SKM-1 (cell line): ENCODE data around the gene FANCE.
"Not testable (repeated sequence)": the region's sequence is repeated elsewhere in the genome, so short reads cannot be mapped to it uniquely, and the experiment has no call there.

Source experiments
- DNase-seq: peaks from one replicate; lab custom pipeline; 2025; ENCODE audit not compliant: unreplicated experiment; lab: John Stamatoyannopoulos, UW

The FANCE gene

DNA sequence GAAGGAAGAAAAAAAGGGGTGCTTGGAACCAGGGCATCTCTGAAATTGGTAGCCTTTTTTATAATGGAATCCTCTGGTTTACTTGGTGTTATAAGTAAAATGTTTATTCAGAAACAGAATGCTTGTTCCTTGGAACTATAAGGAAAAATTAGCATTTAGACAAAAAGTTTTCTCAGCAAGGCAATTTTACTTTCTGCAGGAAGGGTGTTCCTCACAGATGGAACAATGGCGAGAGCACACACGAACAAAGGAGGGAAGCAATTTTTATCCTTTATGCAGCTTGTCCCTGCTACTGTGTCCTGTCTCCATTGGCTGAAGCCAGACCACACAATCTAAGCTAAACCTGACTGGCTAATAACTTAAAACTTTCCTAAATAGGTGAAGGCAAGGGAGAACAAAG lies 22.7 kb upstream of the FANCE start:
- no peak for DNase-seq

- no peak for DNase-seq
Measured at GRCh38 chr6:35432291-35432690, 19.8 kb upstream of the FANCE start.

GRCh38 chr6:35432702-35433101 lies 19.4 kb upstream of the FANCE start:
- DNase-seq: not testable (repeated sequence)

- DNase-seq: no peak
Measured at GRCh38 chr6:35435074-35435837, 16.9 kb upstream of the FANCE start.

GRCh38 chr6:35436071-35436857 lies 15.9 kb upstream of the FANCE start:
- no peak for DNase-seq

GRCh38 chr6:35438378-35439065 lies 13.6 kb upstream of the FANCE start:
- DNase-seq: not testable (repeated sequence)

DNA sequence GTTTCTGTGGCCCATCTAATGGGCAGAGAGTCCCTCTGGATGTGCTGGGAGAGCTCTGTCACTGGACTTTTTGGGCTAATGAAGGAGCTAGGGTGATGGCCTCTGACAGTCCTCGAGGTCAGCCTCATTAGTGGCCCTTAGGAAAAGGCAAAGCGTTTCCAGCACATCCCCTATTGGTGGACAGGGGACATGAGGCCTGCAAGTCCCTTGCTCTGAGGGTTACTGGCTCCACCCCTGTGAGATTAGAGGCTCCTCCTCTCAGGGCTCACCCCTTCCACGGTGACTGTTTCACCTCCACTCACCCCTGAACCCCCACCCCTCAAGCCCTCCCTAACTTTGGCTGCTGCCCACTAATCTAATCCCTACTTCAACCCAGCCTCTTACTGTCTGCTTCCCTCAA lies 12.8 kb upstream of the FANCE start:
- no peak for DNase-seq

GRCh38 chr6:35441205-35441604 lies 10.9 kb upstream of the FANCE start:
- DNase-seq: no peak

- no peak for DNase-seq
Measured at GRCh38 chr6:35441642-35442041, 10.5 kb upstream of the FANCE start.

DNA sequence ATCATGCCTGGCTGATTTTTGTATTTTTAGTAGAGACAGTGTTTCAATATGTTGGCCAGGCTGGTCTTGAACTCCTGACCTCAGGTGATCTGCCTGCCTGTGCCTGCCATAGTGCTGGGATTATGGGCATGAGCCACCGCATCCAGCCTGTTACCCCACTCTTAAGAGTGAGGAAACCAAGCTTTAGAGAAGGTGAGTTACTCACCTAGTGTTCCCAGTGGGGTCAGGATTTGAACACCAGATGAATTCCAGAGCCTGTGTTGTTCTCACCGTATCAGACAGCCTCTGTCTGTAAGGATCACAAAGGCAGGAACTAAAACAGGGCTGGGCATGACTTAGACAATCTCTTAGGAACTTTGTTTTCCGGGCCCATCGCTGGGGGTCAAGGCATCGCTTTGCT lies 9.4 kb upstream of the FANCE start:
- DNase-seq: no peak

GRCh38 chr6:35443341-35444030 lies 8.7 kb upstream of the FANCE start:
- no peak for DNase-seq

GRCh38 chr6:35445691-35446090 lies 6.4 kb upstream of the FANCE start:
- peak; percentile 7 for DNase-seq

GRCh38 chr6:35448191-35448590 lies 3.9 kb upstream of the FANCE start:
- DNase-seq: no peak

DNA sequence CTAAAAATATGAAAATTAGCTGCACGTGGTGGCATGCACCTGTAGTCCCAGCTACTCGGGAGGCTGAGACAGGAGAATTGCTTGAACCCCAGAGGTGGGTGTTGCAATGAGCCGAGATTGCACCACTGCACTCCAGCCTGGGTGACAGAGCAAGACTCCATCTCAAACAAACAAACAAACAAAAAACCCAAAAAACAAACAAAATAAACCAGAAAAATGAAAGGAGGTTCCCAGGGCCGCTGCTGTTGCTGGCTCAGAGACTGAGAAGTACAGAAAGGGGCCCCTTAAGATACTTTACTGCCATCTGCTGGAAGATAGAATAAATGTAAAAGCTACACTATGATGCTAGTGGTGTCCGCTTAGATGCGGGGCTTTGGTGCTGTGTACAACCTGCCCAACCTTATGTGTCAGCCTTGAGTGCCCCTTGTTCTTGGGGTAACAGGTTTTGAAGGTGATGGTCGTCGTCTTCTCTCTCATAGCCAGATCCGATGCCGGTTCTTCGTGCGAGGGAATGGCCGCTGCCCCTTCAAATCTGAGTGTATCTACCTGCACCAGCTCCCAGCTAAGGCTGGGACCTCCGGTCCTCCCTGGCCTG lies 2.8 kb upstream of the FANCE start:
- DNase-seq: peak; percentile 49

GRCh38 chr6:35451354-35452182 lies 570 bp upstream of the FANCE start:
- no peak for DNase-seq

DNA sequence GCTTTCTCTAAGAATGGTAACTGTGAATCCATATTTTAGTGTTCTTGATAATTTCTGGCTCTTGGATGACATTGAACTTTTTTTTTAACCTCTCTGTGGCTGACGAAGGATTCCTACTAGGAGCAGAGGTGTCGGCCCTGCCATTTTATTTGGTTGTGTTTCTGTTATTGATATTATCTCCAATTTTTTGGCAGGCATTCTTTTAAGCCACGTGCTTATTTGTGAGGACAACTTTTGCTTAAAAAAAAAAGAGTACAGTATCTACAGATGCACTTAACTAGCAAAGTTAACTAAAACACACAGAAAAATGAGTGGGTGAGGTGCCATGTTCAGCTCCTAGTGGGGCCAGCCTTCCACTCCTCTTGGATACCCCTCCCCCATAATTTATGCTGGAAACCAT lies 1.1 kb downstream of the FANCE start:
- DNase-seq: no peak

GRCh38 chr6:35454391-35455110 lies 2.4 kb downstream of the FANCE start:
- DNase-seq: no peak

- DNase-seq: no peak
Measured at GRCh38 chr6:35457907-35458306, 5.8 kb downstream of the FANCE start.

- no peak for DNase-seq
Measured at GRCh38 chr6:35461270-35461669, 9.1 kb downstream of the FANCE start.
